ENCODE results near the gene ST3GAL5. TPM values are rescaled to one million over a fixed set of nuclear protein-coding genes. Genes with fewer than 3 reads are reported as not detected.

ST3GAL5 gene
- total and polyA plus RNA-seq, 2 donors (not counting 1 experiment from before 2014, with no cell fraction given): 6.2 to 10.9 TPM

DNA sequence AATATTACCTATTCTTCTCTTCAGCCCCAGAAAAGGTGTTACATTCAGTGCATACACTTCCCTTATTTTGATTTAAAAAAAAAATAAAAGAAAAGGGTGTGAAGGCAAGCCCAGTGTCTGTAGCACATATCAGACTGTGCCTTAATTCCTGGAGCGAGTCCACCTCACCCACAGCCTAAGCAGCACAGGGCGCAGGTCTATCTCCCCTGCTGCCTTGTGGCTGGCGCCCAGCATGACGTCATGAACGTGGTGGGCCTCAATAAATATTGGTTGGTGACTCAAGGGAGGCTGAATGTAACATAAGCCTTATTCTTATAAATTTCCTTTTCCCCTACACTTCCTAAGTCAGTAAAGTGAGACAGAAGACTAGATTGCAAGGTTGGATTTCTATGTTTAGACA, 26.4 kb downstream of the ST3GAL5 start:
- Histone ChIP-seq H3K79me2 (ENCODE audit: control insufficient read depth, insufficient read depth, low read length) (no peaks in the 10 kb centered on the region), H3K9me3 (ENCODE audit: control insufficient read depth, insufficient read depth, low read depth, low read length) (no peaks in the 10 kb centered on the region), H3K27me3 (ENCODE audit: control insufficient read depth, insufficient read depth, low read length) (no peaks in the 10 kb centered on the region), H4K20me1 (ENCODE audit: control insufficient read depth, extremely low read depth, insufficient read depth, low read length) (no peaks in the 10 kb centered on the region), H3K36me3 (ENCODE audit: control insufficient read depth, insufficient read depth, low read length) (no peaks in the 10 kb centered on the region), H3K4me1 (ENCODE audit: control insufficient read depth, extremely low read depth, insufficient read depth, low read length) (no peaks in the 10 kb centered on the region), H2AFZ (ENCODE audit: low read length) (no peak overlapping the region), H3K9ac (ENCODE audit: insufficient read depth, low read length) (no peak overlapping the region), H3K4me2 (ENCODE audit: extremely low read depth, insufficient read depth, low read length) (no peak overlapping the region), H3K27ac (ENCODE audit: insufficient read depth, low read length) (no peak overlapping the region), H3K4me3 (replicated peaks in 1 of 4; ENCODE audit: control extremely low read depth in 1 of 4, insufficient read depth in 1 of 4, low read depth in 3 of 4, low read length in 4 of 4) (no peak overlapping the region)
- TF ChIP-seq EZH2 (IDR thresholded peaks at IDR 0.05; ENCODE audit: low read length, missing control alignments): no peak
- TF ChIP-seq, protein P1, sequence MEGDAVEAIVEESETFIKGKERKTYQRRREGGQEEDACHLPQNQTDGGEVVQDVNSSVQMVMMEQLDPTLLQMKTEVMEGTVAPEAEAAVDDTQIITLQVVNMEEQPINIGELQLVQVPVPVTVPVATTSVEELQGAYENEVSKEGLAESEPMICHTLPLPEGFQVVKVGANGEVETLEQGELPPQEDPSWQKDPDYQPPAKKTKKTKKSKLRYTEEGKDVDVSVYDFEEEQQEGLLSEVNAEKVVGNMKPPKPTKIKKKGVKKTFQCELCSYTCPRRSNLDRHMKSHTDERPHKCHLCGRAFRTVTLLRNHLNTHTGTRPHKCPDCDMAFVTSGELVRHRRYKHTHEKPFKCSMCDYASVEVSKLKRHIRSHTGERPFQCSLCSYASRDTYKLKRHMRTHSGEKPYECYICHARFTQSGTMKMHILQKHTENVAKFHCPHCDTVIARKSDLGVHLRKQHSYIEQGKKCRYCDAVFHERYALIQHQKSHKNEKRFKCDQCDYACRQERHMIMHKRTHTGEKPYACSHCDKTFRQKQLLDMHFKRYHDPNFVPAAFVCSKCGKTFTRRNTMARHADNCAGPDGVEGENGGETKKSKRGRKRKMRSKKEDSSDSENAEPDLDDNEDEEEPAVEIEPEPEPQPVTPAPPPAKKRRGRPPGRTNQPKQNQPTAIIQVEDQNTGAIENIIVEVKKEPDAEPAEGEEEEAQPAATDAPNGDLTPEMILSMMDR (conservative IDR thresholded peaks at IDR 0.05 in 1 of 2, IDR thresholded peaks at IDR 0.05 in 1 of 2; ENCODE audit: low read depth in 1 of 2, low read length in 2 of 2): no peak
- peak in 1 of 2 donors; percentile 64 for DNase-seq (ENCODE audit: low read depth in 2 of 2)

DNA sequence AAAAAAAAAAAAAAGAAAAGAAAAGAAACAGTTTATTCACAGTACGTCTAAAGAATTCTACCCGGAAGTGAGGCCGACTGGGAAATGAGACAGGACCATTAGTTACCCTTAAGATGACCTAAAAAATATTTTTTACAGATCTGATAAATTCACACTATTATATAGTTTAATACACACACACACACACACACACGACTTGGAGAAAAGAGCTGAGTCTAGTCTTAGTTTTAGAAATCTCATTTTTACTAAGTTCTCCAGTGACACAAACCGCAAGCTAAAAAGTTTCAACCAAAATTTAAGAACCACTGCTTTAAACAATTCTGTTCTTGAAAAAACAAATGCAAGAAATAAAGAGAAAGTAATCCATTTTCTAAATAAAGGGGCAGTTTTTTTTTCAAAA, 27.1 kb downstream of the ST3GAL5 start:
- Histone ChIP-seq H3K4me2 (ENCODE audit: extremely low read depth, insufficient read depth, low read length) (no peak overlapping the region), H2AFZ (ENCODE audit: low read length) (no peak overlapping the region), H3K27me3 (ENCODE audit: control insufficient read depth, insufficient read depth, low read length) (no peaks in the 10 kb centered on the region), H3K27ac (ENCODE audit: insufficient read depth, low read length) (no peak overlapping the region), H3K4me1 (ENCODE audit: control insufficient read depth, extremely low read depth, insufficient read depth, low read length) (no peaks in the 10 kb centered on the region), H3K4me3 (replicated peaks in 1 of 4; ENCODE audit: control extremely low read depth in 1 of 4, insufficient read depth in 1 of 4, low read depth in 3 of 4, low read length in 4 of 4) (no peak overlapping the region), H3K79me2 (ENCODE audit: control insufficient read depth, insufficient read depth, low read length) (no peaks in the 10 kb centered on the region), H4K20me1 (ENCODE audit: control insufficient read depth, extremely low read depth, insufficient read depth, low read length) (no peaks in the 10 kb centered on the region), H3K36me3 (ENCODE audit: control insufficient read depth, insufficient read depth, low read length) (no peaks in the 10 kb centered on the region), H3K9me3 (ENCODE audit: control insufficient read depth, insufficient read depth, low read depth, low read length) (no peaks in the 10 kb centered on the region), H3K9ac (ENCODE audit: insufficient read depth, low read length) (no peak overlapping the region)
- TF ChIP-seq, protein P1 (conservative IDR thresholded peaks at IDR 0.05 in 1 of 2, IDR thresholded peaks at IDR 0.05 in 1 of 2; ENCODE audit: low read depth in 1 of 2, low read length in 2 of 2): no peak
- no peak for TF ChIP-seq EZH2 (IDR thresholded peaks at IDR 0.05; ENCODE audit: low read length, missing control alignments)
- DNase-seq (ENCODE audit: low read depth in 2 of 2): no peak

DNA sequence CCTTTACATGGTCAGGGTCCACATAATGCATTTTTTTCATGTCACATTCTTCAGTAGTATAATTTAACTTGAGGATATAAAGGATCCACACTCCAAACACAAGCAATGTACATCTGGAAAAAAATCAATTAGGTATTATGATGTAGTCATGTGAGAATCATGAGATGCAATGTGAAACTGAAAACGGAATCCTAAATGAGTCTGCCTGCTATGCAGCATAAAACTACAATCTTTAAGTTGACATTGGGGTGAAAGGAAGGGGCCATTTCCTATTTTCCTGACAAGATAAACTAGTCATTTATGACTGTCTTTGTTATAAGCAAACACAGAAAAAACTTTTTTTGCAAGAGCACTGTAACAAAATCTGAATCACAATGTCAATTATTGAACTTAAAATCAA, 27.6 kb downstream of the ST3GAL5 start:
- no peaks in the 10 kb centered on the region for H3K4me1 ChIP-seq (ENCODE audit: control insufficient read depth, extremely low read depth, insufficient read depth, low read length)
- no peak overlapping the region for H3K4me3 ChIP-seq (replicated peaks in 1 of 4; ENCODE audit: control extremely low read depth in 1 of 4, insufficient read depth in 1 of 4, low read depth in 3 of 4, low read length in 4 of 4)
- H3K9me3 ChIP-seq (ENCODE audit: control insufficient read depth, insufficient read depth, low read depth, low read length): no peaks in the 10 kb centered on the region
- H3K9ac ChIP-seq (ENCODE audit: insufficient read depth, low read length): no peak overlapping the region
- TF ChIP-seq, protein P1 (conservative IDR thresholded peaks at IDR 0.05 in 1 of 2, IDR thresholded peaks at IDR 0.05 in 1 of 2; ENCODE audit: low read depth in 1 of 2, low read length in 2 of 2): no peak
- TF ChIP-seq EZH2 (IDR thresholded peaks at IDR 0.05; ENCODE audit: low read length, missing control alignments): no peak
- no peak overlapping the region for H2AFZ ChIP-seq (ENCODE audit: low read length)
- H3K36me3 ChIP-seq (ENCODE audit: control insufficient read depth, insufficient read depth, low read length): no peaks in the 10 kb centered on the region
- no peak overlapping the region for H3K27ac ChIP-seq (ENCODE audit: insufficient read depth, low read length)
- H3K4me2 ChIP-seq (ENCODE audit: extremely low read depth, insufficient read depth, low read length): no peak overlapping the region
- no peaks in the 10 kb centered on the region for H3K79me2 ChIP-seq (ENCODE audit: control insufficient read depth, insufficient read depth, low read length)
- H4K20me1 ChIP-seq (ENCODE audit: control insufficient read depth, extremely low read depth, insufficient read depth, low read length): no peaks in the 10 kb centered on the region
- DNase-seq (ENCODE audit: low read depth in 2 of 2): peak in 1 of 2 donors; percentile 16
- no peaks in the 10 kb centered on the region for H3K27me3 ChIP-seq (ENCODE audit: control insufficient read depth, insufficient read depth, low read length)

Measured in fibroblast of lung (primary cell).